GM18508 (cell line): Measurements from ENCODE around the gene JCHAIN.
"Not testable (repeated sequence)": the region's sequence is repeated elsewhere in the genome, so short reads cannot be mapped to it uniquely, and the experiment has no call there.

Experiments used
- ATAC-seq: cut with Tn5 transposase; IDR thresholded peaks from one replicate; pipeline ENCODE4 v1.9.1; 2021; ENCODE audit warnings: moderate number of reproducible peaks; ENCODE audit not compliant: insufficient read depth, unreplicated experiment

Gene JCHAIN

GRCh38 chr4:70666369-70666768, at the start of gene JCHAIN:
TSS of gene JCHAIN (minus strand) at chr4:70666508. CDS start at chr4:70666490, 18 bp downstream.
- ATAC-seq, result no peak

GRCh38 chr4:70715097-70715496, 48.8 kb upstream of the JCHAIN start:
- ATAC-seq, result peak; percentile 21

GRCh38 chr4:70714079-70714887, 48.0 kb upstream of the JCHAIN start:
- ATAC-seq, result peak; percentile 39

GRCh38 chr4:70713453-70714078, 47.3 kb upstream of the JCHAIN start:
- peak; percentile 32 for ATAC-seq

GRCh38 chr4:70712604-70713452, 46.5 kb upstream of the JCHAIN start:
- no peak for ATAC-seq

GRCh38 chr4:70712150-70712549, 45.8 kb upstream of the JCHAIN start:
- ATAC-seq, result no peak

- ATAC-seq, result no peak
Measured at GRCh38 chr4:70711599-70711998, 45.3 kb upstream of the JCHAIN start.

GRCh38 chr4:70709611-70710205, 43.4 kb upstream of the JCHAIN start:
- ATAC-seq, result no peak

GRCh38 chr4:70706516-70706915, 40.2 kb upstream of the JCHAIN start:
- ATAC-seq, result no peak

GRCh38 chr4:70706044-70706461, 39.7 kb upstream of the JCHAIN start:
- no peak for ATAC-seq

GRCh38 chr4:70705183-70706043, 39.1 kb upstream of the JCHAIN start:
- peak; percentile 36 for ATAC-seq

- ATAC-seq, result peak; percentile 12
Measured at GRCh38 chr4:70704931-70705182, 38.5 kb upstream of the JCHAIN start.

- ATAC-seq, result peak; percentile 31
Measured at GRCh38 chr4:70704215-70704930, 38.1 kb upstream of the JCHAIN start.

GRCh38 chr4:70703619-70704214, 37.4 kb upstream of the JCHAIN start:
- no peak for ATAC-seq

GRCh38 chr4:70702592-70702991, 36.3 kb upstream of the JCHAIN start:
- not testable (repeated sequence) for ATAC-seq

- ATAC-seq, result no peak
Measured at GRCh38 chr4:70701271-70701670, 35.0 kb upstream of the JCHAIN start.

GRCh38 chr4:70700712-70701111, 34.4 kb upstream of the JCHAIN start:
- no peak for ATAC-seq

- not testable (repeated sequence) for ATAC-seq
Measured at GRCh38 chr4:70698435-70698834, 32.1 kb upstream of the JCHAIN start.

GRCh38 chr4:70694633-70695032, 28.3 kb upstream of the JCHAIN start:
- not testable (repeated sequence) for ATAC-seq
